Prostate gland (tissue), 2 donors: Measurements from ENCODE around the gene PLAC1. TPM values are rescaled to one million over a fixed set of nuclear protein-coding genes. Genes with fewer than 3 reads are reported as not detected.
A peak's percentile ranks its signal among the peaks of the same experiment; 100 is the strongest.

Experiments used
- DNase-seq: peaks from one replicate; pipeline ENCODE4 v3.0.0-alpha.2; 2019; ENCODE audit warnings: low spot score
- H3K27ac ChIP-seq, 2 donors: fragments of 200-600 bp; sonication (generic); 2 replicates each; pipeline ENCODE4 v1.5.1; 2017 to 2019
- H3K27me3 ChIP-seq: fragments of 200-600 bp; sonication (generic); replicated peaks from 2 replicates; pipeline ENCODE4 v1.5.1; 2019; ENCODE audit not compliant: insufficient read depth
- H3K36me3 ChIP-seq, 2 donors: fragments of 200-600 bp; sonication (generic); 1 replicate in 1 of 2; 2 replicates in 1 of 2; pipeline versions ENCODE4 v1.5.1 to v1.8.1; 2017 to 2019
- H3K4me1 ChIP-seq: fragments of 200-600 bp; sonication (generic); replicated peaks from 2 replicates; pipeline ENCODE4 v1.5.1; 2019
- H3K4me3 ChIP-seq, 2 donors: fragments of 200-600 bp; sonication (generic); 2 replicates each; pipeline ENCODE4 v1.5.1; 2017 to 2019
- H3K9me3 ChIP-seq: fragments of 200-600 bp; sonication (generic); 2 replicates; pipeline ENCODE4 v1.5.1; 2017
- POLR2A ChIP-seq: fragments of 450-650 bp; IDR thresholded peaks from one replicate; pipeline ENCODE4 v1.6.1; 2016; ENCODE audit warnings: antibody characterized with exemption, mild to moderate bottlenecking
- POLR2AphosphoS5 ChIP-seq: sonication (generic); formaldehyde crosslinking; IDR thresholded peaks from one replicate; pipeline ENCODE4 v1.6.1; 2017; ENCODE audit warnings: antibody characterized with exemption
- WGBS: methylation state at CpG from one replicate; pipeline ENCODE4 v1.1.5; 2018; 5-methylcytosine and 5-hydroxymethylcytosine counted together
- intact Hi-C: fragments of 100-400 bp; cut with DNase I; formaldehyde crosslinking; loops from one replicate; pipeline ENCODE4 v1.14.2; 2022
- total RNA-seq, 2 donors: library from RNA; depleted of rRNA; stranded (reverse); fragments of >200 nt; gene quantifications; one replicate each; pipeline ENCODE4 v1.1.0, GENCODE V29; 2016
- TF ChIP-seq, protein P1 (sequence below), 4 experiments: fragments of 200-600 bp in 2 of 4; fragments of 450-650 bp in 2 of 4; sonication (generic) in 2 of 4; IDR thresholded peaks; 1 replicate in 3 of 4; 2 replicates in 1 of 4; pipeline ENCODE4 v1.5.1; 2016 to 2019; ENCODE audit warnings: antibody characterized with exemption in 4 of 4, mild to moderate bottlenecking in 2 of 4, moderate library complexity in 2 of 4

PLAC1 gene
- total RNA-seq, 2 donors from 2014 or later = 1.5 TPM; not detected in 1

DNA sequence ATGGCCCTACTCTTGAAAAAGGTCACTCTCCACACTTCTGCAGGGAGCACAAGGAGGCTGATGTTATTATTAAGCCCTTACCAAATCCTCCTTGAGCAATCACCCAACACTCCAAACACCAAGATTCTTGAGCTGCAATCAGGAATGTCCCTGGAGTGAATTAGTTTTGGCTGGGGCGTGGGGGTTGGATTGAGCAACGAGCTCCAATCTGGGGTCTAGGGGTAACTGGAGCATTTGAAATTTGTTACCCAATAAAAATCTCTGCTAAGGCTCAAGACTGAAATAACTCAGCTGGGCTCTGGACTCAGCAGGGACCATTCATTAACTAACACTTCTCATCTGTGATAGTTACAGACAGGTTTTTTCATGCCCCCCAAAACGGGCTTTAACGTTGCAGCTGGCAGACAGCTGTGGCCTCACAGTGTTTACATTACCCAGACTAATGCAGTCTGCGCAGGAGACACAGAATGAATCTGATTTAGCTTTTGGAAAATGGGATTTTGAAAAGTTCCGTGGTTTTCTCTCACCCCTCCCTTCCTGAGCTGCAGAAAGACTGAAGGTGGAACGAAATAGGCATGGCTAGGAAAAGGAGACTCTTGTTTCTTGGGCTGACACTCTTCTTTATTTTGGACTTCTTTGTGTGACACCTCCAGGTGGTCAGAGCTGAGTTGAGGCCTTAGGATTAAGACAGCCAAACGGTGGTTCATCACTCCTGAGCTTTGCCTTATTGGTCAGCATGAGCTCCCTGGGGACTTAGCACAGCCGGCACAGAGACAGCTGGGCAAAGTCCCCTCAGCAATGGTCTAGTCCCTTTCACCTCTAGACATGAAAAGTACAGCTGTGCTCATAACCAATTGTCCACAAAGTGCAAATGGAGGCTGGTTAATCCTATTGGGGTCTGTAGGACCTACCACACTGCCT lies 26.6 kb downstream of the PLAC1 start:
- no peaks in the 10 kb centered on the region for H3K4me1 ChIP-seq
- TF ChIP-seq POLR2AphosphoS5 (no peak), POLR2A (no peak)
- TF ChIP-seq, protein P1, sequence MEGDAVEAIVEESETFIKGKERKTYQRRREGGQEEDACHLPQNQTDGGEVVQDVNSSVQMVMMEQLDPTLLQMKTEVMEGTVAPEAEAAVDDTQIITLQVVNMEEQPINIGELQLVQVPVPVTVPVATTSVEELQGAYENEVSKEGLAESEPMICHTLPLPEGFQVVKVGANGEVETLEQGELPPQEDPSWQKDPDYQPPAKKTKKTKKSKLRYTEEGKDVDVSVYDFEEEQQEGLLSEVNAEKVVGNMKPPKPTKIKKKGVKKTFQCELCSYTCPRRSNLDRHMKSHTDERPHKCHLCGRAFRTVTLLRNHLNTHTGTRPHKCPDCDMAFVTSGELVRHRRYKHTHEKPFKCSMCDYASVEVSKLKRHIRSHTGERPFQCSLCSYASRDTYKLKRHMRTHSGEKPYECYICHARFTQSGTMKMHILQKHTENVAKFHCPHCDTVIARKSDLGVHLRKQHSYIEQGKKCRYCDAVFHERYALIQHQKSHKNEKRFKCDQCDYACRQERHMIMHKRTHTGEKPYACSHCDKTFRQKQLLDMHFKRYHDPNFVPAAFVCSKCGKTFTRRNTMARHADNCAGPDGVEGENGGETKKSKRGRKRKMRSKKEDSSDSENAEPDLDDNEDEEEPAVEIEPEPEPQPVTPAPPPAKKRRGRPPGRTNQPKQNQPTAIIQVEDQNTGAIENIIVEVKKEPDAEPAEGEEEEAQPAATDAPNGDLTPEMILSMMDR (IDR thresholded peaks at IDR 0.05) = no peak
- intact Hi-C loops = loop anchor here (10.0 kb wide), 1 partner anchor 103 kb away; no protein-coding TSS in a partner anchor
- H3K36me3 ChIP-seq = no peaks in the 10 kb centered on the region
- DNase-seq = peak; percentile 4
- no peaks in the 10 kb centered on the region for H3K9me3 ChIP-seq
- H3K27ac ChIP-seq = no peak overlapping the region
- no peaks in the 10 kb centered on the region for H3K27me3 ChIP-seq
- no peak overlapping the region for H3K4me3 ChIP-seq
- WGBS = 26% methylated on average over 9 of the region's 9 CpGs

GRCh38 chrX:134628663-134629062 lies 29.6 kb downstream of the PLAC1 start:
- no peak overlapping the region for H3K4me3 ChIP-seq
- 93% methylated on average over 1 of the region's 1 CpG for WGBS

GRCh38 chrX:134626434-134626833 lies 31.8 kb downstream of the PLAC1 start:
- no peaks in the 10 kb centered on the region for H3K9me3 ChIP-seq
- no peaks in the 10 kb centered on the region for H3K27me3 ChIP-seq
- intact Hi-C loops = no loop called here
- no peaks in the 10 kb centered on the region for H3K4me1 ChIP-seq
- peak; percentile 68 for DNase-seq
- TF ChIP-seq, protein P1 (IDR thresholded peaks at IDR 0.05) = no peak
- no peak for TF ChIP-seq POLR2A
- TF ChIP-seq POLR2AphosphoS5 = peak; percentile 49
- H3K4me3 ChIP-seq = no peak overlapping the region
- H3K27ac ChIP-seq = no peak overlapping the region
- H3K36me3 ChIP-seq = no peaks in the 10 kb centered on the region

More at GRCh38 chrX:134628663-134629062, 29.6 kb downstream of the PLAC1 start:
- H3K9me3 ChIP-seq = no peaks in the 10 kb centered on the region
- intact Hi-C loops = no loop called here
- TF ChIP-seq POLR2AphosphoS5 (no peak), POLR2A (no peak)
- TF ChIP-seq, protein P1 (IDR thresholded peaks at IDR 0.05) = no peak
- no peaks in the 10 kb centered on the region for H3K27me3 ChIP-seq
- no peaks in the 10 kb centered on the region for H3K36me3 ChIP-seq
- no peak overlapping the region for H3K27ac ChIP-seq
- H3K4me1 ChIP-seq = no peaks in the 10 kb centered on the region
- no peak for DNase-seq

GRCh38 chrX:134625315-134625718 lies 33.0 kb downstream of the PLAC1 start:
- Histone ChIP-seq H3K36me3 (no peaks in the 10 kb centered on the region), H3K27me3 (no peaks in the 10 kb centered on the region), H3K4me1 (no peaks in the 10 kb centered on the region), H3K9me3 (no peaks in the 10 kb centered on the region), H3K27ac (no peak overlapping the region), H3K4me3 (no peak overlapping the region)
- no peak for TF ChIP-seq POLR2AphosphoS5
- TF ChIP-seq POLR2A = no peak
- TF ChIP-seq, protein P1 (IDR thresholded peaks at IDR 0.05) = no peak
- intact Hi-C loops = no loop called here
- 40% methylated on average over 3 of the region's 3 CpGs for WGBS
- DNase-seq = no peak

- H3K27ac ChIP-seq = no peak overlapping the region
- no peak overlapping the region for H3K4me3 ChIP-seq
- H3K9me3 ChIP-seq = no peaks in the 10 kb centered on the region
- 97% methylated on average over 3 of the region's 3 CpGs for WGBS
- H3K36me3 ChIP-seq = no peaks in the 10 kb centered on the region
- intact Hi-C loops = no loop called here
- no peak for DNase-seq
- H3K4me1 ChIP-seq = no peaks in the 10 kb centered on the region
- H3K27me3 ChIP-seq = no peaks in the 10 kb centered on the region
- TF ChIP-seq, protein P1 (IDR thresholded peaks at IDR 0.05) = no peak
- TF ChIP-seq POLR2A (no peak), POLR2AphosphoS5 (no peak)
Observed at GRCh38 chrX:134624046-134624430, 34.2 kb downstream of the PLAC1 start.
